Renal cortex interstitium (tissue), 11 donors: ENCODE data around the gene EPB41L1. TPM values are rescaled to one million over a fixed set of nuclear protein-coding genes. Genes with fewer than 3 reads are reported as not detected.
A peak's percentile ranks its signal among the peaks of the same experiment; 100 is the strongest.

Experiments
- DNase-seq, 11 donors: peaks; one replicate each; pipeline ENCODE4 v3.0.0-alpha.2; 2013; ENCODE audit warnings: low read depth in 9 of 11, low spot score in 4 of 11; ENCODE audit errors: extremely low read depth in 1 of 11
- polyA plus RNA-seq, 3 donors: library from polyadenylated mRNA; unstranded; fragments of 120-200 nt; gene quantifications; one replicate each; pipeline ENCODE4 v1.2.1, GENCODE V29; 2013; ENCODE audit not compliant: insufficient read length in 3 of 3

EPB41L1 gene
- polyA plus RNA-seq, 3 donors: 53.2 to 68.1 (median 62.4) TPM

- no peak for DNase-seq
Observed at GRCh38 chr20:36149469-36149868, 5.1 kb upstream of the EPB41L1 start.

- no peak for DNase-seq
Observed at GRCh38 chr20:36150489-36150846, 4.1 kb upstream of the EPB41L1 start.

GRCh38 chr20:36150847-36151539 lies 3.5 kb upstream of the EPB41L1 start:
- no peak for DNase-seq

- no peak for DNase-seq
Observed at GRCh38 chr20:36152261-36152660, 2.3 kb upstream of the EPB41L1 start.

DNA sequence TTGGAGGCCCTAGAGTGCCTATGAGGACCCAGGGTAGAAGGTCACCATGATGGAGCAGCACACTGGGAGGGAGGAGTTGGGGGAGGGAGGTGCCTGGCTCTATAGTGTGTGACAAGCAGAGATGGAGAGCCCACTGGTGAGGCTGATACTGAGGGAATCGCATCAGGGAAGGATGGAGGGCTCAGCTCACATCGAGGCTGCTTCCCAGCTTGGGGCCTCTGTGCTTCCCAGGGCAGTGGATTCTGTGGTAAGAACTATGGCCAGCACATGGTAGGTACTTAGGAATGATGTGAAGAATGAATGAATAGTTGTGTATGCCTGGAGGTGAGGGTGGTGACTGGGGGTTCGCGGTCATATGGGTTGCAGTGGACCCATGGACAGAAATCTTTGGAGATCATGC lies 1.3 kb upstream of the EPB41L1 start:
- DNase-seq: no peak

GRCh38 chr20:36153736-36154699 lies 522 bp upstream of the EPB41L1 start:
- peak in 4 of 11 donors; percentile 56 to 77 (median 68) for DNase-seq

GRCh38 chr20:36155629-36155971 lies 1.1 kb downstream of the EPB41L1 start:
- DNase-seq: no peak

DNA sequence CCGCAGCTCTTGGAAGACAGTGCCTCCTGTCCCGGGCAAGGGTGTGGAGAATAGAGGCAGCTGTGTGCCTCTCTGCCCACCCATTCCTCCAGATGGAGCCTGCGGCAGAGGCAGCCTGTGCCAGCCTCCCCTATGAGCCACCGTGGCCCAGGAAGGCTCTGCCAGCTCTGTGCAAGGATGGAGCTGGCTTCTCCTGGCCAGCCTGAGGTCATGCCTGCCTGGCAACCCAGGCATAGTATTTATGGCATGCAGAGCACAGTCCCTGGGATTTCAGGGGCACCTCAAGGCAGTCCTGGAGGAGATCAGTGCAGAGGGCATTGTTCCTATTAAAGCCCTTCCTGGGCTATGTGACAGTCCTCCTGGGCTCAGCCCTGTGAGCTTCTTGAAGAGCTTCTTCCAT lies 1.5 kb downstream of the EPB41L1 start:
- no peak for DNase-seq

GRCh38 chr20:36157610-36158009 lies 3.1 kb downstream of the EPB41L1 start:
- no peak for DNase-seq

- no peak for DNase-seq
Observed at GRCh38 chr20:36158160-36158741, 3.7 kb downstream of the EPB41L1 start.

- no peak for DNase-seq
Observed at GRCh38 chr20:36159833-36160232, 5.3 kb downstream of the EPB41L1 start.

- no peak for DNase-seq
Observed at GRCh38 chr20:36162272-36162966, 7.9 kb downstream of the EPB41L1 start.

DNA sequence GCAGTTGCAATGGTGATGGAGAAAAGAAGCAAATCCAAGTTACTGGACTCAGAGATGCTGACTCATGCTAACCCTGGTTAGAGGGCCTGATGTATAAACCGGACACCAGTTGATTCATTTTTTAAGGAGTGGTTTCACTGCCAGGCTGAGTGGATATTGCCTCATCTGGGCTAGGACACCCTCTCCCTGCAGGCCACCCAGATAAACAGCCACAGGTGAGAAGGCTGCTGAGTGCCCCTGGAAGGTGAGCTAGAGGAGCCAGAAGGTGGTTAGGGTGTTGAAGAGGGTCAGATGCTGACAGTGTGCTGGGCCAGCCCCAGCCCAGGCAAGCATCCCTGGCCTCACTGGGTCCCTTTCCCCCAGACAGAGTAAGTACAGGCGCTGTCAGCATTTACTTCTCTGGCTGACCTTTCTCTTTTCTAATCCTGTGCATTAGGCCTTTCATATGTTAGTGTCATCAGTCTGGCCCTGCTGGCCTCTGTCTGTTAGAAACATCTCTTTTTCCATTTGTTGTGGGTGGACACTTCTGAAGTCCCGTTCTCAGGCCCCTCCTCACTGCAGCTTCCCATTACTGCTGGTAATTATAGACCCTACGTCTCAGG lies 13.5 kb downstream of the EPB41L1 start:
- no peak for DNase-seq

DNA sequence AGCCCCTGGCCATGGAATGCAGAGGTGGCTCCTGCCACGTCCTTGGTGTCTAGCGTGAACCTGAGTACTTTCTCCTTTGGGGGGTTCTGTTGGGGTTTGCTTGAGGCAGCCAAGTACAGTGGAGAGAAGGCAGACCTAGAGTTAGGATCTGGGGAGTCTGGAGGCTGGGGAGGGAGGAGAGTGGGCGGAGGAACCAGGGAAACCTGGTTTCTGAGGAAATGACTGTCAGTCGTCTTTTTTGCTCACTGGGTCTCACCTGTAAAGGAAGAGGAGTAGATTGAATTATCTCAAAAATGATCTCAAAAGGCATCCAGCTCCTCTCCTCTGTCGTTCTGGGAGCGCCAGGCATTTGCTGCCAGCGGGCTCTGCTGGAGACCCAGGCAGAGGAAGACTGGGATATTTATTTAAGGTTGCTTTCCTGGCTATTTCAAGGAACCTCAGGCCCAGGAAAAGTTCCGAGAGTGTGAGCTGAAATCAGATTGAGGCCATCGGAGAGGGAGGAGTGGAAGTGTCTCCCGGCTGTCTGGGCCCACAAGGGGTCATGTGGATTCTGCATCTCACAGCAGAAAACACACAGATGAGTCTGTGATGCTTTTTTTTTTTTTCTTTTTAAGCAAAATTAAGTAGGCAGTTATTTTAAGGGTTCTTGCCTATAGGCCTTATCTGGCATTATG lies 16.1 kb downstream of the EPB41L1 start:
- DNase-seq: no peak

DNA sequence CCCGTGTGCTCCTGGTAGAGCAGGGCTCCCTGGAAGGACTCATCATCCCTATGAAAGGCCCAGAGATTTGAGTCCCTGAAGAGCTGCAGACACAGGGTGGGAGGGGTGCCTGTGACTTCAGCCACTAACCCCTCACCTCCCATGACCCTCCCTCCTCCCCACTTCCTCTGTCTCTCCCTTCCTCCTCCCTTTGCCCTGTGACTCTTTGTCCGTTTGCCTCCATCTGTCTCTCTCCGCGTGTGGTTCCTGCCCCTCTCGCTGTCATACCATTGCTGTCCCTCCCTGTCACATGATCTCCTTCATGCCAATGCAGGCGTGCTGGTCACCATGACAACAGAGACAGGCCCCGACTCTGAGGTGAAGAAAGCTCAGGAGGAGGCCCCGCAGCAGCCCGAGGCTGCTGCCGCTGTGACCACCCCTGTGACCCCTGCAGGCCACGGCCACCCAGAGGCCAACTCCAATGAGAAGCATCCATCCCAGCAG lies 19.0 kb downstream of the EPB41L1 start:
- DNase-seq: peak in 6 of 11 donors; percentile 31 to 78 (median 72)

- DNase-seq: no peak
Observed at GRCh38 chr20:36175016-36175415, 20.5 kb downstream of the EPB41L1 start.

GRCh38 chr20:36175475-36175995 lies 21.0 kb downstream of the EPB41L1 start:
- DNase-seq: no peak

GRCh38 chr20:36177716-36178115 lies 23.2 kb downstream of the EPB41L1 start:
- DNase-seq: no peak
